Posterior cingulate gyrus (tissue), 11 donors: ENCODE results near the gene CLDN24.
A peak's percentile ranks its signal among the peaks of the same experiment; 100 is the strongest.
"Not testable (repeated sequence)": the region's sequence is repeated elsewhere in the genome, so short reads cannot be mapped to it uniquely, and the experiment has no call there.

Experiments used
- DNase-seq, 10 donors: peaks; one replicate each; pipeline versions ENCODE4 v3.0.0 to v3.0.0-alpha.2; 2020 to 2021; ENCODE audit warnings: mixed read lengths in 3 of 10
- intact Hi-C: fragments of 100-400 bp; cut with DNase I; formaldehyde crosslinking; loops from one replicate; pipeline ENCODE4 v1.15.1; 2023

CLDN24 gene

GRCh38 chr4:183324619-183325018 is 2.4 kb upstream of the CLDN24 start:
- peak in 1 of 10 donors; percentile 76 for DNase-seq
- intact Hi-C loops: no loop called here

- intact Hi-C loops, DNase-seq: not testable (repeated sequence)
Observed at GRCh38 chr4:183324056-183324455, 1.8 kb upstream of the CLDN24 start.

GRCh38 chr4:183323295-183323694 is 1.1 kb upstream of the CLDN24 start:
- DNase-seq: no peak
- intact Hi-C loops: no loop called here

GRCh38 chr4:183321516-183321915 is 710 bp downstream of the CLDN24 start:
- no peak for DNase-seq
- intact Hi-C loops: no loop called here

- DNase-seq: no peak
- intact Hi-C loops: no loop called here
Observed at GRCh38 chr4:183321079-183321478, 1.1 kb downstream of the CLDN24 start.

- intact Hi-C loops: no loop called here
Observed at GRCh38 chr4:183320211-183321059, 1.8 kb downstream of the CLDN24 start, which contains the start of gene CLDN22. Gene CLDN22 (minus strand): TSS chr4:183320276. CDS start chr4:183320218, 58 bp downstream.

GRCh38 chr4:183318656-183319055 is 3.6 kb downstream of the CLDN24 start:
- no peak for DNase-seq
- intact Hi-C loops: no loop called here

More at GRCh38 chr4:183320211-183321059, 1.8 kb downstream of the CLDN24 start, which contains the start of gene CLDN22:
- no peak for DNase-seq

GRCh38 chr4:183314806-183315205 is 7.4 kb downstream of the CLDN24 start:
- intact Hi-C loops: no loop called here
- DNase-seq: no peak

- intact Hi-C loops: no loop called here
- no peak for DNase-seq
Observed at GRCh38 chr4:183314336-183314735, 7.9 kb downstream of the CLDN24 start.

- intact Hi-C loops: no loop called here
- peak in 1 of 10 donors; percentile 77 for DNase-seq
Observed at GRCh38 chr4:183312841-183313240, 9.4 kb downstream of the CLDN24 start.

- intact Hi-C loops: loop anchor here (2.0 kb wide), 1 partner anchor 44 kb away; no protein-coding TSS in a partner anchor
- no peak for DNase-seq
Observed at GRCh38 chr4:183306811-183307210, 15.4 kb downstream of the CLDN24 start.

GRCh38 chr4:183304538-183304937 is 17.7 kb downstream of the CLDN24 start:
- DNase-seq: no peak
- intact Hi-C loops: no loop called here

- intact Hi-C loops: no loop called here
- no peak for DNase-seq
Observed at GRCh38 chr4:183304067-183304466, 18.2 kb downstream of the CLDN24 start.

GRCh38 chr4:183303301-183303700 is 18.9 kb downstream of the CLDN24 start:
- DNase-seq: no peak
- intact Hi-C loops: no loop called here

- no peak for DNase-seq
- intact Hi-C loops: no loop called here
Observed at GRCh38 chr4:183300655-183301054, 21.6 kb downstream of the CLDN24 start.

- intact Hi-C loops: no loop called here
- DNase-seq: no peak
Observed at GRCh38 chr4:183300070-183300469, 22.2 kb downstream of the CLDN24 start.

- intact Hi-C loops: no loop called here
- DNase-seq: no peak
Observed at GRCh38 chr4:183299464-183299863, 22.8 kb downstream of the CLDN24 start.

GRCh38 chr4:183297675-183298074 is 24.6 kb downstream of the CLDN24 start:
- intact Hi-C loops: no loop called here
- DNase-seq: no peak

- intact Hi-C loops: no loop called here
- DNase-seq: no peak
Observed at GRCh38 chr4:183295711-183296110, 26.5 kb downstream of the CLDN24 start.

- no peak for DNase-seq
- intact Hi-C loops: no loop called here
Observed at GRCh38 chr4:183291070-183291469, 31.2 kb downstream of the CLDN24 start.

- DNase-seq: no peak
- intact Hi-C loops: no loop called here
Observed at GRCh38 chr4:183289688-183290087, 32.5 kb downstream of the CLDN24 start.

GRCh38 chr4:183288955-183289354 is 33.3 kb downstream of the CLDN24 start:
- no peak for DNase-seq
- intact Hi-C loops: no loop called here
